HEK293 (cell line): ENCODE measurements around the gene SAMHD1.
A peak's percentile ranks its signal among the peaks of the same experiment; 100 is the strongest.

Source experiments
- CTCF ChIA-PET: fragments of 350-600 bp; formaldehyde crosslinking; extraction: SDS; loops from one replicate; lab custom pipeline; 2021; ENCODE audit warnings: antibody characterized with exemption; lab: Yijun Ruan, JAX
- POLR2A ChIA-PET: fragments of 300-600 bp; formaldehyde crosslinking; extraction: SDS; loops from one replicate; lab custom pipeline; 2020; ENCODE audit warnings: antibody characterized with exemption, inconsistent platforms; lab: Yijun Ruan, JAX
- H3K27ac ChIP-seq: fragments of 200-500 bp; sonication (Bioruptor generic); 2 replicates; pipeline ENCODE4 v1.5.1; 2014; ENCODE audit warnings: low read depth, low read length, control low read depth, inconsistent platforms; ENCODE audit errors: extremely low read depth
- H3K36me3 ChIP-seq, 2 experiments: fragments of 200-500 bp in 1 of 2; sonication (Bioruptor generic) in 1 of 2; 1 replicate in 1 of 2; 2 replicates in 1 of 2; pipeline ENCODE4 v1.5.1; 2014 to 2017; ENCODE audit warnings: inconsistent platforms in 2 of 2, low read length in 2 of 2; ENCODE audit not compliant: control insufficient read depth in 2 of 2, insufficient read depth in 1 of 2
- H3K4me1 ChIP-seq: fragments of 200-500 bp; sonication (Bioruptor generic); 2 replicates; pipeline ENCODE4 v1.5.1; 2014; ENCODE audit warnings: mild to moderate bottlenecking, low read length, inconsistent platforms; ENCODE audit not compliant: control insufficient read depth, insufficient read depth
- H3K4me3 ChIP-seq: 2 replicates; pipeline ENCODE4 v1.5.1; 2011; ENCODE audit warnings: low read depth, mild to moderate bottlenecking, control low read depth, low read length, moderate library complexity
- H3K9me3 ChIP-seq: fragments of 200-500 bp; sonication (Bioruptor generic); 2 replicates; pipeline ENCODE4 v1.5.1; 2014; ENCODE audit warnings: low read depth, low read length, inconsistent platforms; ENCODE audit not compliant: control insufficient read depth, insufficient read depth
- KLF9 ChIP-seq: fragments of 450-650 bp; formaldehyde crosslinking; IDR thresholded peaks from 2 replicates; pipeline ENCODE4 v1.5.1; 2016; ENCODE audit warnings: missing biosample characterization, missing genetic modification characterization, low read depth
- ZBTB8A ChIP-seq: fragments of 450-650 bp; formaldehyde crosslinking; IDR thresholded peaks from 2 replicates; pipeline ENCODE4 v1.5.1; 2016; ENCODE audit warnings: missing biosample characterization, missing genetic modification characterization
- ZNF10 ChIP-seq: fragments of 450-650 bp; formaldehyde crosslinking; IDR thresholded peaks from 2 replicates; pipeline ENCODE4 v1.5.1; 2017; ENCODE audit warnings: missing biosample characterization, missing genetic modification characterization
- ZNF510 ChIP-seq: fragments of 450-650 bp; formaldehyde crosslinking; IDR thresholded peaks from 2 replicates; pipeline ENCODE4 v1.5.1; 2018; ENCODE audit warnings: mild to moderate bottlenecking, missing genetic modification characterization, missing biosample characterization; ENCODE audit not compliant: insufficient replicate concordance
- ZNF596 ChIP-seq: fragments of 450-650 bp; IDR thresholded peaks from 2 replicates; pipeline ENCODE4 v1.5.0; 2018; ENCODE audit warnings: missing biosample characterization, mild to moderate bottlenecking, missing genetic modification characterization, moderate library complexity
- ZNF600 ChIP-seq: fragments of 450-650 bp; formaldehyde crosslinking; IDR thresholded peaks from 2 replicates; pipeline ENCODE4 v1.5.1; 2016; ENCODE audit warnings: missing biosample characterization, missing genetic modification characterization
- ZNF76 ChIP-seq: fragments of 450-650 bp; formaldehyde crosslinking; IDR thresholded peaks from 2 replicates; pipeline ENCODE4; 2016; ENCODE audit warnings: low read depth, missing biosample characterization, missing genetic modification characterization, borderline replicate concordance
- TF ChIP-seq, protein P1 (sequence below): fragments of 450-650 bp; formaldehyde crosslinking; IDR thresholded peaks from 2 replicates; pipeline ENCODE4 v1.5.1; 2016; ENCODE audit warnings: missing biosample characterization, missing genetic modification characterization
- TF ChIP-seq, protein P2 (sequence below): fragments of 450-650 bp; formaldehyde crosslinking; IDR thresholded peaks from 2 replicates; pipeline ENCODE4 v1.5.1; 2017; ENCODE audit warnings: missing biosample characterization, missing genetic modification characterization

Gene SAMHD1

DNA sequence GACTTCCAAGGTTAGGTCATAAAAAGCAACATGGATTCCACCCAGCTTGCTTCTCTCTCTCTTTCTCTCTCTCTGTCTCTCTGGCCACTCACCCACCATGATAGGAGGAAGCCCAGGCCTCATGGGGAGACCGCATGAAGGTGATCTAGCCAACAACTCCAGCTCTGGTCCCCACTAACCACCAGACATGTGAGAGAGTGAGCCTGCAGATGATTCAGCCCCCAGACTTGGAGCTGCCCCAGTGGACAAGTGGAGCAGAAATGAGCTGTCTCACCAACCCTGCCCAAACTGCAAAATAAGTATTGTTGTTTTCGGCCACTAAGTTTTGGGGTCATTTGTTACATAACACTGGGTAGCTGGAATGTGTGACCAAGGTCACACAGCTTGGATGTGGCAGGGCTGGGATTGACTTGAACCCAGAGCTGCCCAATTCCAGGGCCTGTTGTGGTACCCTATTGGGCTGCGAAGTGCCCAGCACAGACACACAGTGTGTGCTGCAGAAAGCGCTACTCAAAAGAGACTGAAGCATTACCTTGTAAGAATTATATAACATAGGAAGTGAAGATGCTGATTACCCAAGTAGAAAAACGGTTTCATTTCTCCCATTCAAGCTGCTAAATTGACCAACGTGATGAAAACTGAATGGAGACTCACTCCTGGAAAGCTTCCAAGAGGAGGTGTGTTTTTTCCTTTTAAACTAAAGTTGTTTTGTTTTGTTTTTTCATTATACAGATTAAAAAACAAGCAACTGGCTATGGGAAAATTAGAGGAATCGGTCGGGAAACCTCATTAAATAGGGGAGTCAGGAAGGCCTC is 84.6 kb downstream of the SAMHD1 start:
- TF ChIP-seq, protein P1, sequence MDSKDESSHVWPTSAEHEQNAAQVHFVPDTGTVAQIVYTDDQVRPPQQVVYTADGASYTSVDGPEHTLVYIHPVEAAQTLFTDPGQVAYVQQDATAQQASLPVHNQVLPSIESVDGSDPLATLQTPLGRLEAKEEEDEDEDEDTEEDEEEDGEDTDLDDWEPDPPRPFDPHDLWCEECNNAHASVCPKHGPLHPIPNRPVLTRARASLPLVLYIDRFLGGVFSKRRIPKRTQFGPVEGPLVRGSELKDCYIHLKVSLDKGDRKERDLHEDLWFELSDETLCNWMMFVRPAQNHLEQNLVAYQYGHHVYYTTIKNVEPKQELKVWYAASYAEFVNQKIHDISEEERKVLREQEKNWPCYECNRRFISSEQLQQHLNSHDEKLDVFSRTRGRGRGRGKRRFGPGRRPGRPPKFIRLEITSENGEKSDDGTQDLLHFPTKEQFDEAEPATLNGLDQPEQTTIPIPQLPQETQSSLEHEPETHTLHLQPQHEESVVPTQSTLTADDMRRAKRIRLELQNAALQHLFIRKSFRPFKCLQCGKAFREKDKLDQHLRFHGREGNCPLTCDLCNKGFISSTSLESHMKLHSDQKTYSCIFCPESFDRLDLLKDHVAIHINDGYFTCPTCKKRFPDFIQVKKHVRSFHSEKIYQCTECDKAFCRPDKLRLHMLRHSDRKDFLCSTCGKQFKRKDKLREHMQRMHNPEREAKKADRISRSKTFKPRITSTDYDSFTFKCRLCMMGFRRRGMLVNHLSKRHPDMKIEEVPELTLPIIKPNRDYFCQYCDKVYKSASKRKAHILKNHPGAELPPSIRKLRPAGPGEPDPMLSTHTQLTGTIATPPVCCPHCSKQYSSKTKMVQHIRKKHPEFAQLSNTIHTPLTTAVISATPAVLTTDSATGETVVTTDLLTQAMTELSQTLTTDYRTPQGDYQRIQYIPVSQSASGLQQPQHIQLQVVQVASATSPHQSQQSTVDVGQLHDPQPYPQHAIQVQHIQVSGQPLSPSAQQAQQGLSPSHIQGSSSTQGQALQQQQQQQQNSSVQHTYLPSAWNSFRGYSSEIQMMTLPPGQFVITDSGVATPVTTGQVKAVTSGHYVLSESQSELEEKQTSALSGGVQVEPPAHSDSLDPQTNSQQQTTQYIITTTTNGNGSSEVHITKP (tag by site-specific recombination): no peak
- TF ChIP-seq, protein P2, sequence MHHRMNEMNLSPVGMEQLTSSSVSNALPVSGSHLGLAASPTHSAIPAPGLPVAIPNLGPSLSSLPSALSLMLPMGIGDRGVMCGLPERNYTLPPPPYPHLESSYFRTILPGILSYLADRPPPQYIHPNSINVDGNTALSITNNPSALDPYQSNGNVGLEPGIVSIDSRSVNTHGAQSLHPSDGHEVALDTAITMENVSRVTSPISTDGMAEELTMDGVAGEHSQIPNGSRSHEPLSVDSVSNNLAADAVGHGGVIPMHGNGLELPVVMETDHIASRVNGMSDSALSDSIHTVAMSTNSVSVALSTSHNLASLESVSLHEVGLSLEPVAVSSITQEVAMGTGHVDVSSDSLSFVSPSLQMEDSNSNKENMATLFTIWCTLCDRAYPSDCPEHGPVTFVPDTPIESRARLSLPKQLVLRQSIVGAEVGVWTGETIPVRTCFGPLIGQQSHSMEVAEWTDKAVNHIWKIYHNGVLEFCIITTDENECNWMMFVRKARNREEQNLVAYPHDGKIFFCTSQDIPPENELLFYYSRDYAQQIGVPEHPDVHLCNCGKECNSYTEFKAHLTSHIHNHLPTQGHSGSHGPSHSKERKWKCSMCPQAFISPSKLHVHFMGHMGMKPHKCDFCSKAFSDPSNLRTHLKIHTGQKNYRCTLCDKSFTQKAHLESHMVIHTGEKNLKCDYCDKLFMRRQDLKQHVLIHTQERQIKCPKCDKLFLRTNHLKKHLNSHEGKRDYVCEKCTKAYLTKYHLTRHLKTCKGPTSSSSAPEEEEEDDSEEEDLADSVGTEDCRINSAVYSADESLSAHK: peak; percentile 55
- TF ChIP-seq ZNF596 (tag by site-specific recombination): 0 out of 2 replicates have a peak, but pooled peaks have one; percentile 27
- no peaks in the 10 kb centered on the region for H3K9me3 ChIP-seq
- H3K27ac ChIP-seq: no peak overlapping the region
- ChIA-PET CTCF (interaction anchor here (0.7 to 1.2 kb wide), 3 partner anchors 20 to 1353 kb away, joined by 3 to 5 read pairs (median 5); no protein-coding TSS in a partner anchor), POLR2A (interaction anchor here (1.0 kb wide), 1 partner anchor 34 kb away, joined by 3 read pairs; no protein-coding TSS in a partner anchor)
- H3K36me3 ChIP-seq: no peaks in the 10 kb centered on the region
- no peak overlapping the region for H3K4me3 ChIP-seq
- peaks cover 3% of the 10 kb centered on the region; the same call in 1 of the 2 replicates for H3K4me1 ChIP-seq

DNA sequence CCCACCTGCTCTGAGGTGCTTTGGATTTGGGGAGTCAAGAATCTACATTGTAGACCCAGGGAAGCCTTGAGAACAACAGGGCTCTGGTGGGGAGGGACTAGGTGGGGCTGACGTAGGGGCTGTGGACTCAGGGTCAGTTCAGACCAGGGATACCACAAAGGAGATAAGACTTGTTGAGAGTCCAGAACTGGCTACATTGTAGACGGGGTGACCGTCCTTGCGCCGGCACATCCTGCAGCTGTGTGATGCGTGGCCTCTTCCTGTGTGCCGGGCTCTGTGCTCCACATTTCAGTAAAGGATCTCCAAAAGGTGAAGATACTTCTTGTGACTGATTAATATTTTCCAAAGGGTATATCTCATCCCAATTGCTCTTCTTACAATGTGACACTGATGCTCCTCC is 85.3 kb downstream of the SAMHD1 start:
- POLR2A ChIA-PET: interaction anchor here (1.0 kb wide), 1 partner anchor 33 kb away, joined by 3 read pairs; no protein-coding TSS in a partner anchor
- Histone ChIP-seq H3K4me1 (peaks cover 6% of the 10 kb centered on the region; the same call in 1 of the 2 replicates), H3K9me3 (no peaks in the 10 kb centered on the region), H3K36me3 (no peaks in the 10 kb centered on the region), H3K4me3 (no peak overlapping the region), H3K27ac (no peak overlapping the region)
- CTCF ChIA-PET: interaction anchor here (1.2 kb wide), 1 partner anchor 20 kb away, joined by 5 read pairs; no protein-coding TSS in a partner anchor
- TF ChIP-seq ZBTB8A (tag by site-specific recombination) (no peak), ZNF10 (tag by site-specific recombination) (no peak), KLF9 (tag by site-specific recombination) (no peak), ZNF510 (tag by site-specific recombination) (no peak)

DNA sequence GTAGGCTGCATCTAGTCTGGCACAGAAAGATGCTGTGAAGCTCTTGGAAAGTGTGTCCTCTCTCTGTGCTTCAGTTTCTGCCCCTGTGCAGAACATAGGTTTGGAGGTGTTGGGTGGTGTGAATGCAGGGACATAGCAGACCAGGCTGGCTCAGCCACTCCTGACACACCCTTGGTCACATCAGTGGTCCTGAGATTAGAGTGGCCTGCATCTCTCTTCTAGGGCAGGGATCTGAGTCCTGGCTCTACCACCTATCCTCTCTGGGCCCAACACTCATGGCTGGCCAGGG is 85.7 kb downstream of the SAMHD1 start:
- H3K27ac ChIP-seq: no peak overlapping the region
- no peak overlapping the region for H3K4me3 ChIP-seq
- POLR2A ChIA-PET: interaction anchor here (3.8 kb wide), 1 partner anchor 30 kb away, joined by 17 read pairs; no protein-coding TSS in a partner anchor
- peak; percentile 59; the same call in 1 of the 2 replicates for TF ChIP-seq ZNF600 (tag by site-specific recombination)
- no peak for TF ChIP-seq ZNF76 (tag by site-specific recombination)
- CTCF ChIA-PET: interaction anchor here (2.1 kb wide), 2 partner anchors 21 to 57 kb away, joined by 8 to 14 read pairs; no protein-coding TSS in a partner anchor
- H3K36me3 ChIP-seq: peaks cover 0 to 2% of the 10 kb centered on the region in 2 experiments; a peak in 1 of 3 replicates
- H3K4me1 ChIP-seq: peaks cover 6% of the 10 kb centered on the region; the same call in 1 of the 2 replicates
- H3K9me3 ChIP-seq: no peaks in the 10 kb centered on the region
